GM19023 (cell line): ENCODE measurements around the gene SOX8.

Experiments
- ATAC-seq: cut with Tn5 transposase; IDR thresholded peaks from one replicate; pipeline ENCODE4 v1.9.1; 2021; ENCODE audit warnings: mild to moderate bottlenecking, moderate library complexity; ENCODE audit not compliant: unreplicated experiment

The SOX8 gene

GRCh38 chr16:986411-986810, 4.8 kb downstream of the SOX8 start:
- ATAC-seq: no peak

GRCh38 chr16:986925-987582, 5.5 kb downstream of the SOX8 start:
- no peak for ATAC-seq

- ATAC-seq: no peak
Observed at GRCh38 chr16:987906-988305, 6.3 kb downstream of the SOX8 start.

GRCh38 chr16:988471-989353, 7.1 kb downstream of the SOX8 start:
- no peak for ATAC-seq

- ATAC-seq: no peak
Observed at GRCh38 chr16:989354-989814, 7.8 kb downstream of the SOX8 start.

- ATAC-seq: no peak
Observed at GRCh38 chr16:990516-991291, 9.1 kb downstream of the SOX8 start.

- ATAC-seq: no peak
Observed at GRCh38 chr16:991345-991744, 9.8 kb downstream of the SOX8 start.

- no peak for ATAC-seq
Observed at GRCh38 chr16:991773-992172, 10.2 kb downstream of the SOX8 start.

GRCh38 chr16:993731-994130, 12.2 kb downstream of the SOX8 start:
- no peak for ATAC-seq

- ATAC-seq: no peak
Observed at GRCh38 chr16:995087-995486, 13.5 kb downstream of the SOX8 start.

GRCh38 chr16:995783-996182, 14.2 kb downstream of the SOX8 start:
- no peak for ATAC-seq

- no peak for ATAC-seq
Observed at GRCh38 chr16:996681-997080, 15.1 kb downstream of the SOX8 start.

- ATAC-seq: no peak
Observed at GRCh38 chr16:997440-998051, 16.0 kb downstream of the SOX8 start.

GRCh38 chr16:998211-998610, 16.6 kb downstream of the SOX8 start:
- ATAC-seq: no peak

GRCh38 chr16:998615-999014, 17.0 kb downstream of the SOX8 start:
- no peak for ATAC-seq

GRCh38 chr16:999677-1000076, 18.1 kb downstream of the SOX8 start:
- no peak for ATAC-seq

GRCh38 chr16:1000608-1001007, 19.0 kb downstream of the SOX8 start:
- no peak for ATAC-seq

GRCh38 chr16:1001096-1001495, 19.5 kb downstream of the SOX8 start:
- ATAC-seq: no peak

- ATAC-seq: no peak
Observed at GRCh38 chr16:1002399-1003166, 21.0 kb downstream of the SOX8 start.
